ENCODE measurements around the gene RUSF1.
"Not testable (repeated sequence)": the region's sequence is repeated elsewhere in the genome, so short reads cannot be mapped to it uniquely, and the experiment has no call there.

The RUSF1 gene

DNA sequence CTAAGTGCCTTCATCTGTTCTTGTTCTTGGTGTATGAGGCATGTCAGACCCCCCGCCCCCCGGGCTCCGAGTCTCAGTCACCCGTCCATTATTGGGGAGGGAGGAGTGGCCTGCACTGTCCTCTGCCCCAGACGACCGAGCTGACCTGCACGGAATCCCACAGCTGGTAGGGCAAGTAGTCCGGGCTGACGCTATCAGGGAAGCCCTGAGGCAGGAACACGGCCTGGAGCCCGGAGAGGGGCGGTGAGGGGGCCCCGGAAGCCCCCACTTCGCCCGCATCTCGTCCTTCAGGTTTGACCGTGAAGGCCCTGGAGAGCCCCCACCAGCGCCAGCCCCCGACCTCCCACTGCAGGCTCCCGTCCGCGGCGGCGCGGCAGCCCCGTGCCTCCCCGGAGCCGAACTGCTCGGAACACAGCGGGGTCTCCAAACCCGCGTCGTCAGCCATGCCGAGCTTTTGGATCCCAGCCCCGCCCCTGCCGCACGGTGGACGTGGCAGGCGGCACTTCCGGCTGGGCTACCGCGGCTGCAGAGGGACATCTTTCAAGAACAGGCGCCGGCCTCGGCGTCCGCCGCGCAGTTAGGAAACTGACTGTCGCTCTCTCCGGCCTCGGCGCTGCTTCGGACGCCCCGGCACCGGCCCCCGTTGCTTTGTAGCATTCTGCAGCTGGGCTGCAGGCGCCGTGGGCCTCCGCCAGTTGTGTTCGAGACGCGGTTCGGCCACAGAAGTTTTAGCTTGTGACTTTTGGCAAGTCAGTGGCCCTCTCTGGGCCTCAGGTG lies at the start of gene RUSF1:
Gene RUSF1, minus strand, starts transcription at position 463 of the 777 bp plus-strand sequence. Its CDS starts 18 bp downstream, at position 445.
- in situ Hi-C loops (cut with HindIII; ENCODE audit: low sequenced_read_pairs), result no loop called here

DNA sequence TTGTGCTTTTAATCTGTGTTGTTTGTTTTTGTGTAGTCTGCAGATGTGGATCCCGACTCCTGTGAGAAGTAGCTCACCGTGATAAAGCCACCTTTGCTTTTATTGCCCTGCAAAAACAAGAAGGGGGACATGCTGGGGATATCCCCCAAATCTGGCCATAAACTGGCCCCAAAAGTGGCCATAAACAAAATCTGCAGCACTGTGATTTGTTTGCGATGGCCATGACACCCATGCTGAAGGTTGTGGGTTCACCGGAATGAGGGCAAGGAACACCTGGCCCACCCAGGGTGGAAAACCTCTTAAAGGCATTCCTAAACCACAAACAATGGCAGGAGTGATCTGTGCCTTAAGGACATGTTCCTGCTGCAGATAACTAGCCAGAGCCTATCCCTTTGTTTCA lies 34.6 kb upstream of the RUSF1 start:
- in situ Hi-C loops (cut with HindIII; ENCODE audit: low sequenced_read_pairs), result no loop called here

- in situ Hi-C loops (cut with HindIII; ENCODE audit: low sequenced_read_pairs), result not testable (repeated sequence)
Observed at GRCh38 chr16:31539762-31540161, 31.6 kb upstream of the RUSF1 start.

GRCh38 chr16:31538243-31538598 lies 30.0 kb upstream of the RUSF1 start:
- in situ Hi-C loops (cut with HindIII; ENCODE audit: low sequenced_read_pairs), result not testable (repeated sequence)

DNA sequence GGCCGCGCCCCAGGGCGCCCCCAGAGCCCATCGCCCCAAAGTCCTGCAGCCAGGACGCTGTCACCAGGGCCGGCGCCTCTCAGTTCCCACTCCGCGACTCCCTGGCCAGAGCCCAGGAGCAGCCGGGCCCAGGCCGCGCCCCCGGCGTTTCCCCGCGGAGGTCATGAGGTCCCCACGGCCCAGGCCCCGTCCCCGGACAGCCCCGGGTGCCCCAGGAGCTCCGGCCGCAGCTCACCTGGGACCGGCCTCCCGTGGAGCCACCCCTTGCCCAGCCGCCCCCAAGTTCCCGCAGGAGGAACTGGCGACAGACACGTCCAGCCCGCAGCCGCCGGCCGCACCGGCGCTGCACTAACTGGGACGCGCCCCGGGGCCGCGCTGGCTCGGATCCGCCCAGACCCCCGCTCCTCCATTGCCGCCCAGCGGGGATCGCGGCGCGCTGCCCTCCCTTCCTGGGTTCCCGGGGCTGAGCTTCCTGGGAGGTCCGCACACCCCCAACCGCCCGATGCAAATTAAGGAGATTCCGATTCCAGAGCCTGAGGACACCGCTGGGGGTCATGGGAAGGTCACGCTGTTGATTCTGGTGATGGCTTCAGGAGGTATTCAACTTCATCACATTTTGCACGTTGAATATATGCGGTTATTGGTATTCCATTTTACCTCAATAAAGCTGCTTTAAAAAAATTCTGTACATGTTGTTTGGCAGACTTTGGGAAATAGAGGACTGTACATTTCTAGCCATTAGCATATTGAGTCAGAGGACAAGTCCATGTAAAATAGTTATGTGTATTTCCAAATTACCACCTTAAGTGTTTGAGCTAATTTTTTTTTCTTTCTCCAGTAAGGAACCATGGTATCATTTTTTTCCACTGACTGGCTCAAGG lies 29.4 kb upstream of the RUSF1 start:
- in situ Hi-C loops (cut with HindIII; ENCODE audit: low sequenced_read_pairs), result no loop called here

- in situ Hi-C loops (cut with HindIII; ENCODE audit: low sequenced_read_pairs), result no loop called here
Observed at GRCh38 chr16:31536804-31537361, 28.7 kb upstream of the RUSF1 start.

DNA sequence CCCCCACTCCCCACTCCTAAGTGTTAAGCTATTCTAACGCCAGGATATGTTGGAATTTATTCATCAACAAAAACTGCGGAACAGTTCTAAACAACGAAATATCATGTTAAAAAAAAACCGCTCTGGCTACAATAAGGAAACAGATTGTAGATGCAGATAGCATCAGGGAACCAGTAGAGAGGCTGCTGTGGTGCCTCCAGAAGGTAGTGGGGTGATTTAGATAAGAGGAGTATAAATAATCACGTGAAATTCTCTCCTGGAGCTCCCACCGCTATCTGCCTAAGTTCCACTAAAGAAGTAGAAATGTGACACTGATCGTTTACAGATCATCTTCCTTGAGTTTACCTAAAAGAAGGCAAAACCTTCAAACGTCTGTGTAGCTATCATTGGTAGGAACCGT lies 27.5 kb upstream of the RUSF1 start:
- in situ Hi-C loops (cut with HindIII; ENCODE audit: low sequenced_read_pairs), result no loop called here

- in situ Hi-C loops (cut with HindIII; ENCODE audit: low sequenced_read_pairs), result no loop called here
Observed at GRCh38 chr16:31532896-31533295, 24.7 kb upstream of the RUSF1 start.

- in situ Hi-C loops (cut with HindIII; ENCODE audit: low sequenced_read_pairs), result no loop called here
Observed at GRCh38 chr16:31532120-31532519, 23.9 kb upstream of the RUSF1 start.

DNA sequence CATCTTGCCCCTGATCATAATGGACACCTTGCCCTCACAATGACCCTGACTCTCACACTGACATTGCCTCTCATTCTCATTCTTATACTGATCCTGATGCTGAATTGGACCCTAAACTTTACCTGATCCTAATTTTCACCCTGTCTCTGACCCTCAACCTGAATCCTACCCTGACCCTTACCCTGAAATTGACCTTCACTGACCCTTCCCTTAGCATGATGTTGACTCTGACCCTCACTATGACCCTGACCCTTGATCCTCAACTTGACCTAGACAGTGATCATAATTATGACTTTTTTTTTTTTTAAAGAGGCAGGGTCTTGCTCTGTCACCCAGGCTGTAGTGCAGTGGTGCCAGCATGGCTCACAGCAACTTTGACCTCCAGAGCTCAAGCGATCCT lies 22.9 kb upstream of the RUSF1 start:
- in situ Hi-C loops (cut with HindIII; ENCODE audit: low sequenced_read_pairs), result no loop called here

DNA sequence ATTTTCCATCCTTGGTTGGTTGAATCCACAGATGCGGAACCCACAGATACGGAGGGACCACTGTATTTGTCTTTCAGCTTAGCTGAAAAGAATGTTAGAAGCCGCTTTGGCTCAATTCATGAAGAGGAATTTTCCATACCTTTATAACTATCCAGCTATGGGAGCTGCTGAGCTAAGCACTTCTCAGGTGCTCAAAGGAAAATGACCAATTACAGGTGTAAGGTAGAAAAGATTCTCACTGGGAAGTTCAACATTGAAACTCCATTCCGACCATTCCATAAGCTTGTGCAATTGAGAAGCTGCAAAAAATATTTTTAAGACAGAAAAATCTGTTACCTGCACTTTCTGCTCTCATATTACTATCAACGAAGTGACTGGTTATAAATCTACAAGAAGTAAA lies 22.2 kb upstream of the RUSF1 start:
- in situ Hi-C loops (cut with HindIII; ENCODE audit: low sequenced_read_pairs), result no loop called here

GRCh38 chr16:31529937-31530312 lies 21.7 kb upstream of the RUSF1 start:
- in situ Hi-C loops (cut with HindIII; ENCODE audit: low sequenced_read_pairs), result loop anchor here (5.0 to 10.0 kb wide), 4 partner anchors 55 to 293 kb away; no protein-coding TSS in a partner anchor

DNA sequence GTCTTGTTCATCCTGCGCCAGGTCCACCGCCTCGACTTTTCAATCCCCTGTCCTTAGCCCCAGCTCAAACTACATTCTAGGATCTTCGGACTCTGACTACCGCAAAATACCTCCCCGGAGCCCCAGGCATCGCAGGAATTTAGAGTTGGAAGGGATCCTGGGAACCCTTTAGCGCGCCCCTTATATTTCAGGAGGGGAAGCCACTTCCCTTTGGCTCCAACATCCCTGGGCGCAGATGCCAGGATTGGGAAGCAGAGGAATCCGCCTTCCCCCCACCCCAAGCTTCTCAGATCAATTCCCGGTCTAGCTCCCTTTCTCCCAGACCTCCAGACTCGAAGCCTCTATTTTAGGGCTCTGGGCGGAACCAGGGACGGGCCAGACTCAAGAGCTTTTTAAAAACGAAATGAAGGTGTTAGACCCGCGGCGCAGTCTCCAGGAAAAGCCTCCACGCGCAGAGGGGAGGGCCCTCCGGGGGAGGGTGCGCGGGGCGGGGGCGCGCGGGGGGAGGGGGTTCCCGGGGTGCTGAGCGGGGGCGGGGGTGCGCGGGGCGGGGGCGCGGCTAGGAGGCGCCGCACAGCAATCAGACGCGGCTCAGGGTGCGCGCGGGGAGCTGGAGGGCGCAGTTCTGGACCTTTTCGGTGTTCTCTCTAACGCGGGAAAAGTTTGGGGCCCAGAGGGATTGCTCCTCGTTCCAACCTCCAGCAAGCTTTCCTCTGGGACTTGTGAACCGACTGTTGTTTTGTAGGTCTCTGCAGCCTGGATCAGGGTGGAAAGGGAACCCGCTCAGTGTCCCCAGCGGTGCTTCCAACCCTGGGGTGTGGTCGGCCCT lies 21.1 kb upstream of the RUSF1 start:
- in situ Hi-C loops (cut with HindIII; ENCODE audit: low sequenced_read_pairs), result loop anchor here (5.0 to 10.0 kb wide), 4 partner anchors 55 to 292 kb away; no protein-coding TSS in a partner anchor

GRCh38 chr16:31528523-31529107 lies 20.4 kb upstream of the RUSF1 start:
- in situ Hi-C loops (cut with HindIII; ENCODE audit: low sequenced_read_pairs), result loop anchor here (5.0 to 10.0 kb wide), 4 partner anchors 56 to 291 kb away; no protein-coding TSS in a partner anchor

- in situ Hi-C loops (cut with HindIII; ENCODE audit: low sequenced_read_pairs), result loop anchor here (5.0 to 10.0 kb wide), 4 partner anchors 57 to 291 kb away; no protein-coding TSS in a partner anchor
Observed at GRCh38 chr16:31527734-31528274, 19.6 kb upstream of the RUSF1 start, which contains the start of gene AHSP. TSS of gene AHSP (plus strand) at chr16:31527900. CDS start at chr16:31528140, 240 bp downstream.

DNA sequence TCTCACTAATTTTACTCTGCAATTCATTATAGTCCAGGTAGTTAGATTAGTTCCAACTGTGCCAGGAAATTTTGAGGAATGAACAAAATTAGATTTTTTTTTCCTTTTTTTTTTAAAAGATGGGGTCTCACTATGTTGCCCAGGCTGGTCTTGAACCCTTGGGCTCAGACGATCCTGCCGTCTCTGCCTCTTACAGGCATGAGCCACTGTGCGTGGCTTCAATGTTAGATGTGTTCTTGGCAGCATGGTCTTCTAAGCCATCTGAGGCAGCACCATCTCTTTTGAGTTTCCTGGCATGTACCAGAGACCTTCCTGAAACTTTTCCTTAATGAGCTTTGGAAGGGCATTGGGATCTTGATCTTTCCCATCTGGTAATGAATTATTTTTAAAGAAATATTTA lies 16.9 kb upstream of the RUSF1 start:
- in situ Hi-C loops (cut with HindIII; ENCODE audit: low sequenced_read_pairs), result loop anchor here (5.0 to 10.0 kb wide), 4 partner anchors 60 to 288 kb away; no protein-coding TSS in a partner anchor

DNA sequence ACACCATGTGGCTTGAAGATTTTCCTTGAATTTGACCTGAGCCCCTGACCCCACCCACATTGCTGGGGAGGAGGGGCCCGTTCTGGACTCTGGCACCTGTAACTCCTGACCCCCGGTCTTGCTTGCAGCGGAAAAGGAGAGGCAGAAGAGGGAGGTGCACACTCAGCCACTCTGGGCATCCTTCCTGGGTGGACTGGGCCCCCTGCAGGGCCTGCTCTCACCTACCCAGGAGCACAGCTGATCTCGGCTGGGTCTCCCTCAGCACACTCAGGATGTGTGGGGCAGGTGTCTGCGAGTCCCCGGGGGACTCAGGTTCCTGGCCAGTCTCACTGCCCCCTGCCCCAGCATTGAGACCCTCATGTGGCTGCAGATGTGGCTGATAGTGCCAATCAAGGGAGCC lies 15.6 kb upstream of the RUSF1 start:
- in situ Hi-C loops (cut with HindIII; ENCODE audit: low sequenced_read_pairs), result loop anchor here (10.0 kb wide), 1 partner anchor 61 kb away; no protein-coding TSS in a partner anchor

DNA sequence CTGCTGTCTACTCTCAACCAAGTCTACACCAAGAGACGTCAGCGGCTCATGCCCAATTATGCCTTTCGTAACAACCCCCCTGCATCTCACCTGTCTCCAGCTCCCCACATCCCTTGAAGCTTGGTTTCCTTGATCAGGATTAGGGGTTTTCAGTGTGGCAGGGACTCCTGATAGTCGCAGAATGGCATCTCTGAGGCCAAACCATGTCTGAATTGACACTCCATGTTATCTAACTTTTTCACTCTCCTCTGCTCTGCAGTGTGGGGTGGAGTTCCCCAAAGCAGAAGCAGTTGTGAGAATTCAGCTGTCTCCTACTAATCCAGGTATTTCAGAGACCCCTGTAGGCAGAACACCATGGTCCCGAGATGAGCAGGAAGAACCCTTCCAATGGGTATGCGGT lies 13.9 kb upstream of the RUSF1 start:
- in situ Hi-C loops (cut with HindIII; ENCODE audit: low sequenced_read_pairs), result loop anchor here (10.0 kb wide), 1 partner anchor 63 kb away; no protein-coding TSS in a partner anchor

DNA sequence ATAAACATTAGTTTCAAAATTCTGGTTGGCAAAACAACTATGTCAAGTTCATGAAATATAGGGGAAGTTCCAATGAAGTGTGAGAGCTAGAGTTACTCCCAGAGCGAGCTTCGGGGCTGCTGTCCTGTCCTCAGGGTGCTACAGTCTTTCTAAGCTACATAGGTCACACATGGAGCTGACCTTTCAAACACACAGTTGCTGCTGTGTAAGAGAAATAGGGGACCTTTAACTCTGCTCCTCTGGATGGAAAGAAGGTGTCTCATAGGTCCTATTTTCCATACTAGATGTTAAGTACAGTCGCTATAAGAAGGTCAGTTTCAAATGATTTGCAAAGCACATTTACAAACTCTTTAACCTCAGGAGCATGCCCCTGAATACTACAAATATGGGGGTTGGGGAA lies 13.2 kb upstream of the RUSF1 start:
- in situ Hi-C loops (cut with HindIII; ENCODE audit: low sequenced_read_pairs), result loop anchor here (10.0 kb wide), 1 partner anchor 63 kb away; no protein-coding TSS in a partner anchor
